ENCODE measurements around the gene ACOXL.
"Not testable (repeated sequence)": the region's sequence is repeated elsewhere in the genome, so short reads cannot be mapped to it uniquely, and the experiment has no call there.

The ACOXL gene

DNA sequence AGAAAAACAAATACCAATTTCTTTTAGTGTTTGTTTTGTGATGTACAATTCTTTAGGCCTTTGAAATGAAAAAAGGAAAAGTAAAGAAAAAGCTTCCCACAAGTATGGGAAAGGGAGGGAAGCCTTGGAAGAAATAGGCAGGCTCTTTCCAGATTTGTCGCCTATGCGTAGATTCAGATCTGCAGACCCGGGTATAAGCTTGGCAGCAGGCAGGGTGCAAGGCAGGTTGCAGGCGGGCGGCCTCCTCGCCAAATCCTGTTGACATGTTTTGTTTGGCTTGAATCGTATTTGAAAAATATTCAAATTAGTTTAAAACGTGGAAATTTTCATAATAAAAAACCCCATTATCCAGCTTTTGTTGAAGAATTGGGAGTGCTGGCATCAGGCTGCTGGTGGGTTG lies 104.3 kb downstream of the ACOXL start:
- DNase-seq: no peak

- no peak for DNase-seq
These were observed 105.4 kb downstream of the ACOXL start for GRCh38 chr2:110837446-110838409.

DNA sequence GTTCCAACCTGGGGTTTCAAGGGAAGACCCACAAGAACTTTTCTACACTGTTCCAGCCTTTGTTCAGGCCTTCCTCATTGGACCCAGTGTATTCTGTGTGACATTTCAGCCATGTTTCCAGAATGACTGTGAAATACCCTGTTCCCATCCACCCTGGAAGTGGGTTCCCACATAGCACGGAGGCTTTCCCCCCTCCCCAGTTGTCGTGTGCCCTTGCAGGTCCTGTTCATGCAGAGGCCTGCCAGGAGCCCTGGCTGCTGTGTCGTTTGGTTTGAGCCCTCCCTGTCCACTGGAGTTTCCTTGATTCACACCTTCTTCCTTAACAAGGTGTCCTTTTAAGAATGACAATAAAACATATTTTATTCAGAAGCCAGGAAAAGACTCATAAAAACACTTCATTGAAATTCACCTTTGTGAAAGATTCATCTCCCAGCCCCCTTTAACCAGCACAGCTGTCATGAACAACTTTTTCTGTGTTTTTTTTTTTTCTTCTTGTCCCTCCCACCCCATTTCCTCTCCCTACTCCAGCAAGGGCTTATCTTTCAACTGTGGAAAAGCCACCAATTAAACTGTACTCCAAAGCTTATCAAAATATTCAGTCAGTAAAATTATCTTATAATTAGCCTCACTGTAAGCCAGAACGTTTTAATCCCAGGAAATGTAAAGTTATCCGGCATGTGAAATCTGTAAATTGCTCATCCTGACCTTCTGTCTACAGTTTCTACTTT lies 106.4 kb downstream of the ACOXL start:
- DNase-seq: no peak

DNA sequence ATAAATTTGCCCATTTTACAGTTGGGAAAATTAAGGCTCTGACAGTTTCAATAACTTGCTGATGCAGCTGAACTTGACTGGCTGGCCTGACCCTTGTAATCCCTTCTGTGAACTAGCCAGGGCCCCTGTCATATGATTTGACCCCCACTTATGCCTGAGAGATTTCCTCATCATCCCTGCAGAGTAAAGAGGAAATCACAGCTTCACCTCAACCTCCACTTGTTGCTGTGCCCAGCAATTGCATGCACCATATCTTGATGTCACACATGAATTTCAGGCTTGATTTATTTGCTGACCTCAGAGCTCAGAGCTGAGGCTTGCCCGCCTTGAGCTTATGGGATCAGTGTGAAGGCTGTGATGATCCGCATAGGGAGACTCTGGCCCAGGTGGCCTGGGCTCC lies 108.1 kb downstream of the ACOXL start:
- no peak for DNase-seq

GRCh38 chr2:110842048-110842447 lies 109.7 kb downstream of the ACOXL start:
- DNase-seq: no peak

- no peak for DNase-seq
These were observed 111.1 kb downstream of the ACOXL start for GRCh38 chr2:110843496-110843895.

GRCh38 chr2:110843959-110844510 lies 111.7 kb downstream of the ACOXL start:
- no peak for DNase-seq

DNA sequence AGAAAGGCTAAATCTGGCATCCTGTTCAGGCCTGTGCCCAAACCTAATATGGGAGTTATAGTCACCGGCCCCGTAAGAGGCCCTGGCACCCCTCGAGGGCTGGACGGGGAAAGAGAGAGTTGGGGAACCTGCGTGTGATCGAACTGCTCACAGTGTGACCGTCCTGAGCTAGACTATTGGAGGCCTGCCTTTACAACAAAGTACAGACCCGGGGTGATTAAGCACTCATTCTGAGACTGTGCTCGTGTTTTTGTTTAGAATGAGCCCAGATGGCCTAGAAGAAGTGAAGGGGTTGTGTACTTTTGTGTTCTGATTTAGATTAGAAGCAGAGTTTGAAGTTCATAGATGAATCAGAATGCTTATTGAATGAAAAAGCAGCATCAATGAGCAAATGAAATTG lies 115.3 kb downstream of the ACOXL start:
- no peak for DNase-seq

- no peak for DNase-seq
These were observed 115.7 kb downstream of the ACOXL start for GRCh38 chr2:110848071-110848470.

GRCh38 chr2:110848519-110849030 lies 116.2 kb downstream of the ACOXL start:
- no peak for DNase-seq

DNA sequence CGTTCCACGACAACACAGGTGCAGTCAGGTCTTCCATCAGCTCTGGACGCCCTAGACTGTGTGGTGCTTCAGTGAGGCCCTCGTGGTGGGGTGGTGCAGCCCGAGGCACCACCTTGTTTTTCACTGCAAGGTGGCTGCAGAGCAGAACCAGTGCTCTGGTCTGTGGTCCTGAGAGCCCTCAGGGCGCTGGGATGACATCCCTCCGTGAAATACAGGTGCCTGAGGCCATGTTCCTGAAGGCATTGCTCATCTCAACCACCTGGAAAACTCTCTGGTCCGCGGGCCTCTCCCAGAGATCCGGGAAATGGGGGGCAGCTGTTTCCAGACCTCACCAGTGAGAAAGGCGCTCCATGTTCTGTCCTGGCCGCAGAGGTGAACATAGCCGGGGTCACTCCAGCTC lies 119.2 kb downstream of the ACOXL start:
- no peak for DNase-seq

DNA sequence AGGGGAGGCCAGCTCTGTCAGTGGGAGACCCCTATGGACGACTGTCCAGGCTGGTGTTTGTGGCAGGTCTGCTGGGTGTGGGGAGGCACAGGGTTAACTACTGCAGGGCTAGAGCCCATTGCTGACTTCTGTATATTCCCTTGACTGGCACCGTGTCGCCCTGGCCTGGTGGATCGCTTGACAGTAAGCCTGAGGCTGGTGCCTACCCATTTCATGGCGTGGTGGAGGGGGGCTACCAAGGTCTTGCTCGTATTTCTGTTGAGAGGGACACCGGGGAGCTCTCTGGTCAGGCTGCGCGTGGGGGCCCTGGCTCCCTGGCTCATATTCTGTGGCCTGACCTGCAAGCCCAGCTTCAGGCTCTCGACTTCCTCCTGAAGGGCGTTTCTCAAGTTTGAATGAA lies 119.7 kb downstream of the ACOXL start:
- DNase-seq: no peak

DNA sequence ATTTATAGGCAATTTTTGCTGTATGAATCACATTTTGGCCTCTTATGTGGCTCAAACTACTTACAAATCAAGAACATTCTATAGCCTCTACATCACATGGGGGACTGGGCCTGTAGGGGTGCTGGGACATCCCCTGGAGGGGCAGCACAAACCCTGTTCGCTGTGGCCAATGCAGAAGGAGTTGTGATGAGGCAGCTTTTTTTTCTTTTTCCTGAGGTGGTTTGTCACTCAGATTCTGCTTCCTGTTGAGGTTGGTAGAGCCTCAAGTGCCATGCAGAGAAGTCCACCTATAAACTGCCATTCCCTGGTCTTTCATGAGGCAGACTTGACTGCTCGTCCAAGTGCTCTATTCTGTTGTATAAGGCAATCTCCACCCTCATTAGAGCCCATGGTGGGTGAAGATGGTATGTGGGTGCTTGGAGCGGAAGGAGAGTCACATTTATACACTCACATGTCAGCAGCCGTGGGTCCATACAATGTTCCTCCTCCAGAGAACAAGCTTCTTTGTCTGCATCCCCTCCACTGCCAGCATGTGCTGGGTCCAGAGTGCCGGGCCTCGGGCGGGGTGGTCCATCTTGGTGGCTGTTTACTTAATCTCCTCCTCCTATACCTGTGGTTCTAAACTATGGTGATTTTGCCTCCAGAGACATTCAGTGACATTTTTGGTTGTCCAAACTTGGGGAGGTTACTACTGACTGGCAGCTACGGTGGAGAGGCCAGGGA lies 120.3 kb downstream of the ACOXL start:
- DNase-seq: no peak

DNA sequence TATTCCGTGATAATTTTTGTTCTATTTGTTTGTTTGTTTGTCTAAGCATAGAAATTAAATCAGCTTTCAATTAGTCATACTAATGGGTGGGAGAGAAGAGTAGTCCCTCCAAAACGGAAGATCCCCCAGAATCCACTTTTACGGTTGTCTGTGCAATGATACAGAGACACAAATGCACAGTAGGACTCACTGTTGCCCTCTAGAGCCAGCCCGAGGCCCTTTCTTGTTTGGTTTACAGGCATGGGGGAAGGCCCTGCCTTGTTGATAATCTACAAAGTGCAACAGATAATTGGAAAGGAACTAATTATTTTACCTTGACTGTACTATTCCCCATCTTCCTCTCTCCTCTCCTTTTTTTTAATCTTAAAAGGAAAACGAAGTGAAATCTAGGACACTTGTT lies 121.1 kb downstream of the ACOXL start:
- no peak for DNase-seq

DNA sequence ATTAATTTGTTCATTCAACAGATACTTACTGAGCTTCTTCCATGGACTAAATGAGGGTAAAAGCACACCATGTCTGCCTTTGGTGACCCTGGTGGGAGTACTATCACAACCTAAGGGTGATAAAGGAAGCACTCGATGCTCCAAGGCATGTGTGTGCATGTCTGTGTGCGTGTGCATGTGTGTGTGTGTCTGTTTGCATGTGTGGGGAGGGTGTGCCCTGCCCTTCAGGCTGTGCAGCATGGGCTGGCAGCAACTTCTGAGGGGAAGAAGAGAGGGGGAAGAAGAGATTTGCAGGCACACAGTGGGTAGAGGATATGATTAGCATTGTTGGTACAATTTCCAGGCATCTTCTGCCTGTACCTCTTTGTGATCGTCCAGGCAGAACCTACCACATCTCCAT lies 121.6 kb downstream of the ACOXL start:
- no peak for DNase-seq

DNA sequence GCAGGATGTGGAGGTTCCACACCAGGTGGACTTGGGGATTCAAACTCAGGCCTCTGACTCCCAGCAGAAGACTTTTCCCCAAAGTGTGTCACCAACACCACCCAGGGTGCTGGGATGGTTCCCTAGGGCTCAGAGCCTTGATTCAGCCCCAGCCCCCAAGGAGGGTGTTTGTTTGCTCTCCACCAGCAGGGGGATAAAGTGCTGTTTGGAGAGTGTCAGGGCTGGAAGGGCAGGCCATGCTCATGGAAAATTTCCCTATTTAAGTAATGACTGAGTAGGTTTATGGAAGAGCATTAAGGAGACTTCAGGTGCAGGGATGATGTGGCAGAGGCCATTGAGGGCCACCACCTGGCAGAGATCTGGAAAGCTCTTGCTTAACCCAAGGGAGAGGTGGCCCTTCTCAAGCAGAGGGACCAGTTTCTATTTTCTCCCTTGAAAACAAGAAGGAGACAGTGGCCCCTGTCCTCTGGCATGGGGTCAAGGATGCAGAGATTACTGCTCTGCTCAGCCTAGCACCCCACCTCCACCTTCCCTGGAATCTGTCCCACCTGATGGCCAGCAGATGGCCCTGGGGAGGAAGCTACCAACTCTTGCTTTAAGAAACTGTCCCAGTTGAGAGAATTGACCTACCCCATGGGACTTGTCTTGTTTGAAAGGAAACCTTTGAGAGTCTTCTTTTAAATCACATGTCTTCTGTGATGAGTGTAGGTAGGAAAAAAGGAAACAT lies 122.1 kb downstream of the ACOXL start:
- no peak for DNase-seq

- not testable (repeated sequence) for DNase-seq
These were observed 123.5 kb downstream of the ACOXL start for GRCh38 chr2:110855841-110856240.

DNA sequence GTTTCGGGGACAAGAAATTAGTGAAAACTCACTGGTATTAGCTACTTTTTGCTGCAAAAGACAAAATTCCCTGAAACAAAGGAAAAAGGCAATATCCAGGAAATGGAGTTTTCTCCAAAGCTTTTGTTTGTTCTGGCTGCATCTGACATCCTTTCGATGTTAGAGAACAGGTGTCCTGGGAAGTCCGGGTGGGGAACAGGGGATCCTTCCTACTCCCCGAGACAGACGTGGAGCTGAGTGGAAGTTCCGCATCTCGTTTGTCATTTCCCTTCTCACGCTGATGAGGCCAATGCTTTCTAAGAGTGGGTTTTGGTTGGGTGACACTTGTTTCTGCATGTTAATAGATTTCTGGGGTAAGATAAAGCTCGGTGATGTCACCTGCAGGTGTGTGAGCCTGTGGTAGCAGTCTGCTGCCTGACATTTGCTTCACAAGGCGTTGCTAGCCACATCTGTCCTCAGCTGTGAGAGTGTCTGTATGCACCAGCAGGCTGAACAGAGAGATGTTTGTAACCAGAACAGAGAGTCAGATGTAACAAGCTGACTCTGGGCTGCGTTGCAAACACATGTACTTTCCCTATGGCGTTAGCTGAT lies 125.9 kb downstream of the ACOXL start:
- no peak for DNase-seq

GRCh38 chr2:110858993-110859701 lies 126.8 kb downstream of the ACOXL start:
- DNase-seq: no peak

GRCh38 chr2:110860630-110861029 lies 128.3 kb downstream of the ACOXL start:
- DNase-seq: no peak

- no peak for DNase-seq
These were observed 129.4 kb downstream of the ACOXL start for GRCh38 chr2:110861616-110862260.

Data from NCI-H187 treated with DMSO at 0.1 percent for 48 hours (cell line).